HCT116 (cell line): Measurements from ENCODE around the gene AQP5. TPM values are rescaled to one million over a fixed set of nuclear protein-coding genes. Genes with fewer than 3 reads are reported as not detected.

ENCODE experiments used
- ATAC-seq: fragments of 200-7000 bp; cut with Tn5 transposase; 2 replicates; pipeline ENCODE4 v1.9.1; 2020; ENCODE audit warnings: mild to moderate bottlenecking, moderate library complexity
- BruUV-seq: library from RNA; stranded (reverse); fragments of 400-500 nt; replicated peaks from 2 replicates; lab custom pipeline; 2021; lab: Mats Ljungman, UMichigan
- CTCF ChIA-PET: fragments of 300-600 bp; sonication (Branson Sonifier 250); formaldehyde crosslinking; loops from one replicate; lab custom pipeline; 2021; ENCODE audit warnings: antibody characterized with exemption; lab: Charles Lee
- POLR2A ChIA-PET: fragments of 300-600, 350-600 bp; sonication (Branson Sonifier 250); formaldehyde crosslinking; loops from one replicate; lab custom pipeline; 2021; ENCODE audit warnings: antibody characterized with exemption; lab: Charles Lee
- RAD21 ChIA-PET, 2 experiments: fragments of 300-600 bp; sonication (Branson Sonifier 250); formaldehyde crosslinking; loops; one replicate each; lab custom pipeline; 2023; ENCODE audit warnings: low total read pairs in 2 of 2; ENCODE audit not compliant: uncharacterized antibody in 2 of 2, unreplicated experiment in 2 of 2, low non-redundant PET in 1 of 2; lab: Charles Lee
- DNase-seq: peaks from one replicate; pipeline ENCODE4 v3.0.0-alpha.2; 2010; ENCODE audit warnings: low read depth, low spot score
- H2AFZ ChIP-seq: fragments of 200-600 bp; shearing (Covaris generic), sonication (generic); 2 replicates; pipeline ENCODE4 v1.6.1; 2017; ENCODE audit warnings: low read depth, mixed run types, mixed read lengths, antibody characterized with exemption, low read length; ENCODE audit not compliant: poor library complexity, severe bottlenecking
- H3K27ac ChIP-seq: 2 replicates; pipeline ENCODE4 v1.5.1; 2012; ENCODE audit warnings: low read depth, low read length
- H3K27me3 ChIP-seq: fragments of 200-600 bp; sonication (generic); 2 replicates; pipeline ENCODE4 v1.6.1; 2016; ENCODE audit warnings: mixed run types, low read length, mixed read lengths; ENCODE audit not compliant: insufficient read depth
- H3K36me3 ChIP-seq, 2 experiments: fragments of 200-500 bp in 1 of 2; fragments of 200-600 bp in 1 of 2; sonication (Bioruptor generic) in 1 of 2; sonication (generic) in 1 of 2; 2 replicates each; pipeline versions ENCODE4 v1.5.1 to v1.6.1; 2014 to 2016; ENCODE audit warnings: low read length in 2 of 2, inconsistent platforms in 1 of 2, mixed read lengths in 1 of 2, mixed run types in 1 of 2; ENCODE audit not compliant: insufficient read depth in 2 of 2, control insufficient read depth in 1 of 2
- H3K4me1 ChIP-seq, 2 experiments: fragments of 200-600 bp in 1 of 2; sonication (generic) in 1 of 2; 2 replicates each; pipeline versions ENCODE4 v1.5.1 to v1.6.1; 2012 to 2017; ENCODE audit warnings: low read length in 2 of 2, inconsistent platforms in 1 of 2, mild to moderate bottlenecking in 1 of 2, mixed read lengths in 1 of 2, mixed run types in 1 of 2, moderate library complexity in 1 of 2; ENCODE audit not compliant: insufficient read depth in 2 of 2, control insufficient read depth in 1 of 2
- H3K4me2 ChIP-seq: fragments of 200-600 bp; sonication (generic); 2 replicates; pipeline ENCODE4 v1.6.1; 2017; ENCODE audit warnings: mixed run types, low read length, mixed read lengths
- H3K4me3 ChIP-seq, 2 experiments: fragments of 200-600 bp in 1 of 2; sonication (generic) in 1 of 2; replicated peaks in 1 of 2; 2 replicates each; pipeline ENCODE4 v1.5.1; 2011 to 2016; ENCODE audit warnings: low read length in 2 of 2, control low read depth in 1 of 2, low read depth in 1 of 2, mild to moderate bottlenecking in 1 of 2, mixed read lengths in 1 of 2, mixed run types in 1 of 2
- H3K79me2 ChIP-seq: fragments of 200-600 bp; sonication (generic); 2 replicates; pipeline ENCODE4 v1.6.1; 2017; ENCODE audit warnings: mild to moderate bottlenecking, mixed run types, low read length, moderate library complexity, mixed read lengths; ENCODE audit not compliant: insufficient read depth
- H3K9ac ChIP-seq: fragments of 200-600 bp; sonication (generic); 2 replicates; pipeline ENCODE4 v1.6.1; 2016; ENCODE audit warnings: low read length, mixed read lengths
- H3K9me2 ChIP-seq: fragments of 200-600 bp; sonication (generic), shearing (Covaris generic); 2 replicates; pipeline ENCODE4 v1.6.1; 2017; ENCODE audit warnings: mixed run types, mild to moderate bottlenecking, moderate library complexity; ENCODE audit not compliant: insufficient read depth
- H3K9me3 ChIP-seq, 2 experiments: fragments of 200-500 bp in 1 of 2; fragments of 200-600 bp in 1 of 2; sonication (Bioruptor generic) in 1 of 2; sonication (generic) in 1 of 2; 2 replicates each; pipeline ENCODE4 v1.6.1; 2014 to 2017; ENCODE audit warnings: low read length in 2 of 2, mixed read lengths in 2 of 2, inconsistent platforms in 1 of 2, low read depth in 1 of 2, mild to moderate bottlenecking in 1 of 2, mixed run types in 1 of 2, moderate library complexity in 1 of 2; ENCODE audit not compliant: control insufficient read depth in 1 of 2, insufficient read depth in 1 of 2
- H4K20me1 ChIP-seq: fragments of 200-600 bp; sonication (generic), shearing (Covaris generic); 2 replicates; pipeline ENCODE4 v1.6.1; 2017; ENCODE audit warnings: mixed run types, mild to moderate bottlenecking, moderate library complexity; ENCODE audit not compliant: insufficient read depth
- ATF3 ChIP-seq: IDR thresholded peaks from 2 replicates; pipeline ENCODE4 v1.6.1; 2012
- EGR1 ChIP-seq: IDR thresholded peaks from 2 replicates; pipeline ENCODE4 v1.6.1; 2012; ENCODE audit warnings: low read depth
- EZH2 ChIP-seq: fragments of 200-600 bp; sonication (generic); IDR thresholded peaks from 2 replicates; pipeline ENCODE4 v1.6.1; 2017; ENCODE audit warnings: antibody characterized with exemption, mixed run types
- EZH2phosphoT487 ChIP-seq: fragments of 200-600 bp; IDR thresholded peaks from 2 replicates; pipeline ENCODE4 v1.6.1; 2018; ENCODE audit warnings: antibody characterized with exemption, borderline replicate concordance
- FOSL1 ChIP-seq: IDR thresholded peaks from 2 replicates; pipeline ENCODE4 v1.6.1; 2012; ENCODE audit warnings: low read depth
- JUND ChIP-seq: IDR thresholded peaks from 2 replicates; pipeline ENCODE4 v1.6.1; 2012
- POLR2A ChIP-seq: IDR thresholded peaks from 2 replicates; pipeline ENCODE4 v1.7.0; 2011; ENCODE audit warnings: borderline replicate concordance; ENCODE audit not compliant: insufficient read depth, insufficient read length; ENCODE audit errors: extremely low read depth
- POLR2AphosphoS5 ChIP-seq: IDR thresholded peaks from 2 replicates; pipeline ENCODE4 v1.6.1; 2011; ENCODE audit warnings: mild to moderate bottlenecking, low read depth, low read length, moderate library complexity
- RAD21 ChIP-seq: IDR thresholded peaks from 2 replicates; pipeline ENCODE4 v1.6.1; 2012; ENCODE audit warnings: low read depth, mild to moderate bottlenecking
- REST ChIP-seq: IDR thresholded peaks from 2 replicates; pipeline ENCODE4 v1.6.1; 2012; ENCODE audit warnings: low read depth
- SIN3A ChIP-seq: IDR thresholded peaks from 2 replicates; pipeline ENCODE4 v1.6.1; 2012; ENCODE audit warnings: low read depth
- SP1 ChIP-seq: IDR thresholded peaks from 2 replicates; pipeline ENCODE4 v1.6.1; 2012; ENCODE audit warnings: low read depth
- TCF7L2 ChIP-seq: IDR thresholded peaks from 2 replicates; pipeline ENCODE4 v1.7.0; 2011; ENCODE audit warnings: borderline replicate concordance, inconsistent platforms; ENCODE audit not compliant: insufficient read depth, insufficient read length; ENCODE audit errors: extremely low read depth
- YY1 ChIP-seq: IDR thresholded peaks from 2 replicates; pipeline ENCODE4 v1.6.1; 2011; ENCODE audit warnings: low read length, low read depth, moderate library complexity, mild to moderate bottlenecking; ENCODE audit not compliant: insufficient replicate concordance; ENCODE audit errors: extremely low read depth
- ZBTB33 ChIP-seq: IDR thresholded peaks from 2 replicates; pipeline ENCODE4 v1.6.1; 2011; ENCODE audit warnings: mild to moderate bottlenecking, low read length, moderate library complexity; ENCODE audit not compliant: insufficient replicate concordance; ENCODE audit errors: extremely low read depth
- ZFX ChIP-seq: fragments of 450-650 bp; IDR thresholded peaks from 2 replicates; pipeline ENCODE4 v1.6.1; 2017
- intact Hi-C: fragments of 100-400 bp; cut with micrococcal nuclease; formaldehyde crosslinking; loops from 2 replicates; pipeline ENCODE4 v1.10.0; 2022
- total RNA-seq: library from RNA; stranded (reverse); gene quantifications from one replicate; pipeline ENCODE4 v1.2.1, GENCODE V29; 2021; ENCODE audit not compliant: unreplicated experiment

The AQP5 gene
- total RNA-seq, 1 experiment from 2014 or later = not detected

GRCh38 chr12:49923880-49924556 is 37.7 kb upstream of the AQP5 start:
- Histone ChIP-seq H3K9ac (no peak overlapping the region), H3K36me3 (no peaks in the 10 kb centered on the region), H3K4me3 (no peak overlapping the region), H4K20me1 (no peaks in the 10 kb centered on the region), H2AFZ (no peak overlapping the region), H3K79me2 (no peaks in the 10 kb centered on the region), H3K27me3 (no peaks in the 10 kb centered on the region), H3K9me3 (no peaks in the 10 kb centered on the region), H3K27ac (no peak overlapping the region), H3K4me2 (no peak overlapping the region), H3K4me1 (no peaks in the 10 kb centered on the region), H3K9me2 (no peaks in the 10 kb centered on the region)
- DNase-seq (no peak), ATAC-seq (no peak)
- CTCF ChIA-PET = no interaction called here
- RAD21 ChIA-PET = no interaction called here
- no TSS peak for BruUV-seq
- intact Hi-C loops = no loop called here
- POLR2A ChIA-PET = no interaction called here
- TF ChIP-seq POLR2A (no peak), EZH2 (no peak), ZBTB33 (no peak), POLR2AphosphoS5 (no peak), EGR1 (no peak), RAD21 (no peak), YY1 (no peak), SIN3A (no peak), EZH2phosphoT487 (no peak), ATF3 (no peak), JUND (no peak), TCF7L2 (no peak), SP1 (no peak), FOSL1 (no peak), ZFX (no peak), REST (no peak)
